PC-3 (cell line): ENCODE results near the gene ATAD3A.

Source experiments
- EZH2 ChIP-seq: fragments of 300-600 bp; sonication (generic); IDR thresholded peaks from one replicate; pipeline ENCODE4 v1.6.1; 2017; ENCODE audit warnings: antibody characterized with exemption, mild to moderate bottlenecking, low read length; ENCODE audit not compliant: unreplicated experiment
- TF ChIP-seq, protein P1 (sequence below): fragments of 300-600 bp; sonication (generic); conservative IDR thresholded peaks from 2 replicates; pipeline ENCODE4 v1.5.1; 2017; ENCODE audit warnings: antibody characterized with exemption, low read depth, mild to moderate bottlenecking, low read length

DNA sequence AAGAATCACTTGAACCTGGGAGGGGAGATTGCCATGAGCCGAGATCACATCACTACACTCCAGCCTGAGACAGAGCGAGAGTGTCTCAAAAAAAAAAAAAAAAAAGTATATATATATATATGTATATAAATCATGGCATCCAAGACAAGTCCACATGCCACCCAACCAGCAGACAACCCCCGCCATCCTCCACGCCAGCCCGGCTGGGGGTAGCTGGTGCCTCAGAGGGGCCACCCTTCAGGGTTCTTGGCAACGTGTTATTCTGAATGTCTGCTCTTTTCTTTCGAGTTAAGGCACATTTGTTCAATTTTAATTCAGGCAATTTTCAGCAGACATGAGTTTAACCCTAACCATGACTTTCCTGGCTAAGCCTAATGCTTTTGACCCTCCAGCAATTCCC is 38.1 kb downstream of the ATAD3A start:
- TF ChIP-seq, protein P1, sequence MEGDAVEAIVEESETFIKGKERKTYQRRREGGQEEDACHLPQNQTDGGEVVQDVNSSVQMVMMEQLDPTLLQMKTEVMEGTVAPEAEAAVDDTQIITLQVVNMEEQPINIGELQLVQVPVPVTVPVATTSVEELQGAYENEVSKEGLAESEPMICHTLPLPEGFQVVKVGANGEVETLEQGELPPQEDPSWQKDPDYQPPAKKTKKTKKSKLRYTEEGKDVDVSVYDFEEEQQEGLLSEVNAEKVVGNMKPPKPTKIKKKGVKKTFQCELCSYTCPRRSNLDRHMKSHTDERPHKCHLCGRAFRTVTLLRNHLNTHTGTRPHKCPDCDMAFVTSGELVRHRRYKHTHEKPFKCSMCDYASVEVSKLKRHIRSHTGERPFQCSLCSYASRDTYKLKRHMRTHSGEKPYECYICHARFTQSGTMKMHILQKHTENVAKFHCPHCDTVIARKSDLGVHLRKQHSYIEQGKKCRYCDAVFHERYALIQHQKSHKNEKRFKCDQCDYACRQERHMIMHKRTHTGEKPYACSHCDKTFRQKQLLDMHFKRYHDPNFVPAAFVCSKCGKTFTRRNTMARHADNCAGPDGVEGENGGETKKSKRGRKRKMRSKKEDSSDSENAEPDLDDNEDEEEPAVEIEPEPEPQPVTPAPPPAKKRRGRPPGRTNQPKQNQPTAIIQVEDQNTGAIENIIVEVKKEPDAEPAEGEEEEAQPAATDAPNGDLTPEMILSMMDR: no peak
- TF ChIP-seq EZH2: no peak
